GM18517 (cell line): Measurements from ENCODE around the gene DNAJC28.

Experiments used
- ATAC-seq: cut with Tn5 transposase; IDR thresholded peaks from one replicate; pipeline ENCODE4 v1.9.1; 2021; ENCODE audit warnings: mild to moderate bottlenecking, moderate library complexity; ENCODE audit not compliant: unreplicated experiment

The DNAJC28 gene

GRCh38 chr21:33441489-33442477 lies 49.7 kb downstream of the DNAJC28 start:
- peak; percentile 60 for ATAC-seq
